ENCODE results near the gene CRYGN.

GRCh38 chr7:151382079-151382885 lies 57.7 kb downstream of the CRYGN start:
- TF ChIP-seq POLR2A (IDR thresholded peaks at IDR 0.05; ENCODE audit: extremely low read depth, insufficient read length) (no peak), MAX (IDR thresholded peaks at IDR 0.05; ENCODE audit: low read depth, low read length) (no peak), CTCF (IDR thresholded peaks at IDR 0.05; ENCODE audit: low read depth, low read length) (no peak)
